COLO668 (cell line): ENCODE results near the gene SLC52A3.
"Not testable (repeated sequence)": the region's sequence is repeated elsewhere in the genome, so short reads cannot be mapped to it uniquely, and the experiment has no call there.

ENCODE experiments used
- DNase-seq: peaks from one replicate; lab custom pipeline; 2025; ENCODE audit not compliant: unreplicated experiment; lab: John Stamatoyannopoulos, UW

The SLC52A3 gene

DNA sequence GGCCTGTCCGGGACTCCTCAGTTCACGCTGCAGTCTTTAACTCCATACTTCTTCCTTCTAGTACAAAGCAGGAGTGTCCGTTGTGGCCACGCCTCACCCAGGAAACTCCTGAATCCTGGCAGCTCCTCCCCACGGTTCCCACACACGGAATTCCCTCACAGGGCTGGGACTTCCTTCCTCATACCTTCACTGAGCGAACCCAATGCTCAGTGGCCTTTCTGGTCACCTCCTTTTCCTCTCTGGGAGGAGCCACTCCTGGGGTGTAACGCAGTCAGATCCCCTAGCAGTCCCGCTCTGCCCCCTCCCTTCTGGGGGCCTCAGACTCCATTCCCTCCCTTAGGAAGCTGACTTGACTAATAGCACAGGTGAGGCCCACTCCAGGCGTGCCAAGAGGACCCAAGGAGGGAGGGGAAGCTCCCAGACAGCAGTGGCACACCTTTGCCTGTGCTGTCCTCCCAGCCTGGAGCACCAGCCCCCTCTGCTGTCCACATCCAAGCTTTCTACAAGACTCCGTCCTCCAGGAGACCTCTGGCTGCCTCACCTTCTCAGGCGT lies at the start of gene SLC52A3:
Gene SLC52A3, minus strand, starts transcription at position 75 of the 553 bp plus-strand sequence. CDS start 2,726 bp downstream, outside the sequence.
- no peak for DNase-seq

DNA sequence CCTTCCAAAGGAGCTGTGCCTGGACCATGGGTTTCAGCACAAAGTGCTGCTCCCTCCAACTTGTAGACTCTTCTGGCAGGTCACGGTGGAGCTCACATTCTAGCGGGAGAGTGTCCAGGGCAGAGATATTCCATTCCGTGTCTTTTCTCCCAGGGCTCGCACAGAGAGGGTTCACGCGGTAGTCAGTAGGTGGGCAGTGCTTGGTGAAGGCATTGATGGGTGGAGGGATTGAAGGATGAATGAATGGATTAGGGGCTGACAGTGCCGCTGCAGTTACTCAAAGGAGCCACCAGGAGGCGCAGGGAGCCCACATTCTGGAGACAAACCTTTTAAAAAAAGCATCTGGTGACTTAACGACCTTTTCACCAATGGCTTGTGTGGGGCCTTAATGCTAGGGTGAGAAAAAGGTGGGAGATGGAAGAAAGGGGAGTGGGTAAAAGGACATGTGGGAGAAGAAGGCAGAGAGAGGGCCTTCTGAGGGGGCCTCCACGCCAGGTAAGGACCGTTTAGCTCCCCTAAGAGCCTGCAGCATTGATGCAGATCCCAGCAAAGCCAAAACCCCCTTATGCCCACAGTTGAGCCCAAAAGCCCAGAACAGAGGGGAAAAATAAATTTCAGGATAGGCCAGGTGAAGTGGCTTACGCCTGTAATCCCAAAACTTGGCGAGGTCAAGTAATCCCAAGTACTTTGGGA lies 47.8 kb upstream of the SLC52A3 start:
- DNase-seq = peak; percentile 67

DNA sequence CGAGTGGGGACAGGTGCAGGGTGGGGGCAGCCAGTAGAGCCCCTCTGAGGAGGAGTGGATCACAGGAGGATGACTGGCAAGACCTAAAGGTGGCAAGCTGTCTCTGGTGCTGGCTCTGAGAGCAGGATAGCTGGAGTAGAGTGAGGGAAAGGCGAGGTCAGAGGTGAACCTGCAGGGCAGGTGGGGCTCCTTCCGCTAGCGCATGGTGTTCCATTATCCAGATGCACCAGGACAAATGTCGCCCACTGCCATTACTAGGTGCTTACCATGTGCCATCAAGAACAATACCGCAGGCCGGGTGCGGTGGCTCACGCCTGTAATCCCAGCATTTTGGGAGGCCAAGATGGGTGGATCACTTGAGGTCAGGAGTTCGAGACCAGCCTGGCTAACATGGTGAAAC lies 46.9 kb upstream of the SLC52A3 start:
- no peak for DNase-seq

GRCh38 chr20:813390-813789 lies 45.1 kb upstream of the SLC52A3 start:
- no peak for DNase-seq

DNA sequence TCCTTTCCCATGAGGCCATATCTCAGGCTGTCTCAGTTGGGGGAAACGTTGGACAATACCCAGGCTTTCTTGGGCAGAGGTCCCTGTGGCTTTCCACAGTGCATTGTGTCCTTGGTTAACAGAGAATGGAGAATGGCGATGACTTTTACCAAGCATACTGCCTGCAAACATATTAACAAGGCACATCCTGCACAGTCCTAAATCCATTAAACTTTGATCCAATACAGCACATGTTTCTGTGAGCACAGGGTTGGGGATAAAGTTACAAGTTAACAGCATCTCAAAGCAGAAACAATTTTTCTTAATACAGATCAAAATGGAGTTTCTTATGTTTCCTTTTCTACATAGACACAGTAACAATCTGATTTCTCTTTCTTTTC lies 44.1 kb upstream of the SLC52A3 start:
- DNase-seq = not testable (repeated sequence)

DNA sequence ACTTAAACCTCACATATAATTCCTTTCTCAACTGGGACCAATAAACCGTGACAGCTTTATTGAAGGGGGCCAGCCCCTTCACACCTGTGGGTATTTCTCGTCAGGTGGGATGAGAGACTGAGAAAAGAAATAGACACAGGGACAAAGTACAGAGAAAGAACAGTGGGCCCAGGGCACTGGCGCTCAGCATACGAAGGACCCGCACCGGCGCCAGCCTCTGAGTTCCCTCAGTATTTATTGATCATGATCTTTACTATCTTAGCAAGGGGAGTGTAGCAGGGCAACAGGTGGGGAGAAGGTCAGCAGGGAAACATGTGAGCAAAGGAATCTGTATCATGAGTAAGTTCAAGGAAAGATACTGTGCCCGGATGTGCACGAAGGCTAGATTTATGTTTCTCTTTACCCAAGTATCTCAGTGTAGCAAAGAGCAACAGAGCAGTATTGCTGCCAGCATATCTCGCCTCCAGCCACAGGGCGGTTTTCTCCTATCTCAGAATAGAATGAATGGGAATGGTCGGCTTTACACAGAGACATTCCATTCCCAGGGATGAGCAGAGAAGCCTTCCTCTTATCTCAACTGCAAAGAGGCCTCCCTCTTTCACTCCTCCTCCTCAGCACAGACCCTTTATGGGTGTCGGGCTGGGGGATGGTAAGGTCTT lies 43.6 kb upstream of the SLC52A3 start:
- not testable (repeated sequence) for DNase-seq

DNA sequence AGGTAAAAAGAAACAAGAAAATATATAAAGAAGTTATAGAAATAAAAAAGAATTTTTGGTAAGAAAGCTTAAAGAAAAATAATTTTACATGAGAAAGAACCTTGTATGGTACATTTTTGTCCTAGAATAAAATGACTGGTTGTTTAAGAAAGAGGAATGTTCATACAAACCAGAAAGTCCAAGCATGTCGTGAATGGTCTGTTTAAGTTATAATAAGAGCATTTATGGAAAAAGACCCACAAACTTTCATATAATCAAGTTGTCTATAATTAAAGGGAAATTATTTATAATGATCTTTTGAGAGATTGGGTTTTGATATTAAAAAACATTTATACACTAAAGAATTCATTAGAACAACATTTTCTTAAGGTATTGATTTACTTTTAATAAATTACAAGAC lies 37.4 kb upstream of the SLC52A3 start:
- DNase-seq = no peak

DNA sequence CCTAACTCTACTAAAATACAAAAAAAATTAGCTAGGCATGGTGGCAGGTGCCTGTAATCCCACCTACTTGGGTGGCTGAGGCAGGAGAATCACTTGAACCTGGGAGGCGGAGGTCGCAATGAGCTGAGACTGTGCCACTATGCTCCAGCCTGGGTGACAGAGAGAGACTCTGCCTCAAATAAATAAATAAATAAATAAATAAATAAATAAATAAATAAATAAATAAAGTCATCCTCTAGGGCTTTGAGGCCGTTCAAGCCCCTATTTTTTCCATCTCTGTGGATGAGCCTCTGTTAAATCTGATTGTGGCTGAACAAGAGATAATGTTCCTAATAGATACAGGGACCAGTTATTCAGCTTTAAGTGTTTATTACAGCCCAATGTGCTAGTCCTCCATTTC lies 33.4 kb upstream of the SLC52A3 start:
- no peak for DNase-seq

DNA sequence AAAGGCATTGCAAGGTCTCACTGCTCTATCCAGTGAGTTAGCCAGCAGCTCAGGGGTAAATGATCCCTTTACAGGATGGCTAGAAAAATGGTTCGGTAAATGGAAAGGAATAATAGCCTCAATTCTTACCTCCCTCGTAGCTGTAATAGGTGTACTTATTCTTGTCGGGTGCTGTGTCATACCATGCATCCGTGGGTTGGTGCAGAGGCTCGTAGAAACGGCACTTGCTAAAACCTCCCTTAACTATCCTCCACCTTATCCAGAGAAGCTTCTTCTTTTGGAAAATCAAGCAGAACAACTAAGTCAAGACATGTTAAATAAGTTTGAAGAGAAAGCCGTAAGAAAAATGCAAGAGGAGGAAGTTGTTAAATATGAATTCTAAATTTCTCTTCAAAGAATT lies 31.7 kb upstream of the SLC52A3 start:
- DNase-seq = not testable (repeated sequence)

GRCh38 chr20:798746-799145 lies 30.4 kb upstream of the SLC52A3 start:
- not testable (repeated sequence) for DNase-seq

DNA sequence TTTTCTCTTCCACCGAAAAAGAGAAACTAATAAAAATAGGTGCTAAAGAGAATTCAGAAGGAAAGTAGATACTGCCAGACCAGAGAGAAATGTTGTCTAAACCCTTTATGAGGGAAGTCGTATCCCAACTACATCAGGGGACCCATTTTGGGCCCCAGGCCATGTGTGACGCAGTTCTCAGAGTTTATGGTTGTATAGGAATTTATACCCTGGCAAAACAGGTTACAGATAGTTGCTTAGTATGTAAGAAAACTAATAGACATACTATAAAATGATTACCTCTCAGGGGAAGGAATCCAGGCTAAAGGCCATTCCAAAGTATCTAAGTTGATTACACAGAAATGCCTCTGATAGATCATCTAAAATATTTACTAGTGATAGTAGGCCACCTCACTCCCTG lies 28.6 kb upstream of the SLC52A3 start:
- DNase-seq = no peak

DNA sequence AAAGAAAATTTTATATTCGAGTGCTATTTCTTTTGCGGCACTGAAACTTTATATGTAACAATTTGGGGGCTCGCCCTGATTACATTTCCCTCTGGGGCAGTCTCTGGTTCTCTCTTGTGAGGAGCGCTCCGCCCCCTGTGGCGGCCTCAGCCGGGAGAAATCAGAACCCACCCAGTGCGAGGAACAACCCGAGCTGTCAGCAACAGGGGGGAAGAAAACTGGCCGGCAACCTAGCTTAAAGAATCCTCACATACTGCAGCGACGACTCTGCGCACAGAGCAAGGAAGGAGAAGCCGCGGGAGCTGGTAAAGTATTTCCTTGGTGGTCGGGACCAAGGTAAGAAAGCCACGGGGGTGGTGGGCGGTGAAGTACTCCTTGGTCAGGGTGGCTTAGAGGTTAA lies 23.9 kb upstream of the SLC52A3 start:
- DNase-seq = no peak

GRCh38 chr20:791056-791455 lies 22.8 kb upstream of the SLC52A3 start:
- DNase-seq = no peak

DNA sequence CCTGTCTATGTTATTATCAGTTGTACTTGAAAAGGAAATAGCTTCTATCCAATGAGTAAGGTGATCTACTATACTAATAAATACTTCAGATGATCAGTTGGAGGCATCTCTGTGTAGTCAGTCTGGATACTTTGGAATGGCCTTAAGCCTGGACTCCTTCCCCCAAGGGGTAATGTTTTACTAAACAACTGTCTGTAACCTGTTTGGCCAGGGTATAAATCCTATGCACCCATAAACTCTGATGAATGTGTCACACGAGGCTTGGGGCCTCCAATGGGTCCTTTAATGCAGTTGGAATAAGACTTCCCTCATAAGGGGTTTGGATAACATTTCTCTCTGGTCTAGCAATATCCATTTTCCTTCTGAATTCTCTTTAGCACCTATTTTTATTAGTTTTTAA lies 19.5 kb upstream of the SLC52A3 start:
- DNase-seq = no peak

- no peak for DNase-seq
Measured at GRCh38 chr20:779771-780170, 11.5 kb upstream of the SLC52A3 start.

DNA sequence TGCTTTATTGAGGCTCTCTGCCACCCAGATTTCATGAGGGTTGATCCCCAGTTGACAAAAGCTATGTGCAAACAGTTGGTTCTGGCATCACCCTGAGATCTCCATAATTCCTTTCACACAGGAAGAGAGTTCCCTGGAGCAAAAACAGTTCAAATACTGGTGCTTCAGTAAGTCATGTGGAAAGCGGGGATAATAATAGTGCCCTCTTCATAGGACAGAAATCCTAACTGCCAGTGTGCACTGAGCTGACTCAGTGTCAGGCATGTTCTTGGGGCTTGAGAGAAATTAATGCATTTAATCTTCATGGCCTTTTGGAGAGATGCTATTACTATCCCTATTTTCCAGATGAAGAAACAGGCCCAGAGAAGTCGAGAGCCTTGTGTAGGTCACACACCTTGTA lies 7.9 kb upstream of the SLC52A3 start:
- no peak for DNase-seq

GRCh38 chr20:775679-776135 lies 7.4 kb upstream of the SLC52A3 start:
- no peak for DNase-seq

DNA sequence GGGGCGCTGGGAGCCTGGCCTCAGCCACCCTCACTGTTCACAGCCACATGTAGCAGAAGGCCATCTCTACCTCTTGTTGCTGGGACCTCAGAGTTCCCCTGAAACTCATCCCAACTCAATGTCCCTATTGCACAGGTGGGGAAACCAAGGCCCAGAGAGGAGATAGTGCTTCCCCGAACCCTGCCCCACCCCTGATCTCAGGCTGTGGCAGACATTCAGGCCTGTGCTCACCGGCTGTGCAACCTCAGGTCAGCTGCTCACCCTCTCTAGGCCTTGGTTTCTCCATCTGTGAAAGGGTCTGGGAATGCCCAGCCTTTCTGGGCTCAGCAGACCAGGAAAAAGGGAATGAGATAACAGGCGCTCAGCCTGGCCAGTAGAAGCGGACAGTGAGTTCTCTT lies 6.4 kb upstream of the SLC52A3 start:
- no peak for DNase-seq

DNA sequence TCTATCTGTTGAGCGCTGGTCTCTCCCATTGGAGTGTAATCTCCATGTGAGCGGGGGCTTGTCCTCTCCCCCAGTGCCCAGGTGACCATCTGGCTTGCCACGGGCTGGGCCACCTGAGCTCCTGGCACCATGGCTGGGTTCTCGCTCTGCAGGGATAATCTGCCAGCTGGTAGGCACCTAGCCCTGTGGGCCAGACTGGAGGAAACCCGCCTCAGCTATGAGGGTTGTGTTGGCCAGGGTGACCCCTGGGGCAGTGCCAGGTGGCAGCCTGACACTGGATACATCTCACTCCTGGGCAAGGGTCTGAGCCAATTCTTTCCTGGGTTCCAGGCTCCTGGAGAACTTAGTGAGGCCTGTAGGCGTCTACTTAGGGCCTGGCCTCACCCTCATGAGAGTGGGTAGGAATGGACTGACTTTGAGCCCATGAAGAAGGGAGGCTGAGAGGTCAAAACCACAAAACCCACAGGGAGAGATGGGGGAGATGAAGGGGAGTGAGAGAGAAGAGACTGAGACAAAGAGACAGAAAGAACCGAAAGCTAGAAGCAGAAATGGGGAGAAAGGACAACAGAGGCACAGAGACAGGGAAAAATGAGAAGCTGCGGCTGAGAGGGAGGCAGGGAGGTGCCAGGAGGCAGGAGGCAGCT lies 5.8 kb upstream of the SLC52A3 start:
- no peak for DNase-seq

DNA sequence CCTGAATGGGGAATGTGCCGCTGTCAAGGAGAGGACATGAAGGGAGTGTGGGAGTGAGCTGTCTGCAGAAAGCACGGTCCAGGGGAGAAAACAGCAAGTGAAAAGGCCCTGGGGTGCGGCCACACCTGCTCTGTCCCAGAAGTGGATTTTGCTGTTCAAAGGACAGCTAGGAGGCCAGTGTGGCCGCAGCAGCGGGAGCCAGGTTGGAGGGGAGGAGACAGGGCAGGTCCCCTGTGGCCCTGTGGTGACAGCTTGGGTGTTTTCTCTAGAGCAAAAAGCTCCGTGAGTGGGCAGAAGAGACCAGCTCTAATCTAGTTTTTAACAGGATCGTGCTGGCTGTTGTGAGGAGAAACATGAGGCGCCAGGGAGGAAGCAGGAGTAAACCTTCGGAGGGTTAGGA lies 4.5 kb upstream of the SLC52A3 start:
- DNase-seq = no peak

- DNase-seq = no peak
Measured at GRCh38 chr20:771741-772464, 3.6 kb upstream of the SLC52A3 start.
